GM06990 (cell line): ENCODE results near the gene CTNNA3.

Experiments
- DNase-seq: peaks from one replicate; pipeline ENCODE4 v3.0.0-alpha.2; 2011; ENCODE audit not compliant: insufficient read length; ENCODE audit errors: extremely low read depth
- H3K27me3 ChIP-seq: replicated peaks from 2 replicates; pipeline ENCODE4 v1.6.0; 2011; ENCODE audit warnings: low read length; ENCODE audit not compliant: control insufficient read depth, insufficient read depth
- H3K36me3 ChIP-seq: 2 replicates; pipeline ENCODE4 v1.5.1; 2011; ENCODE audit warnings: low read length; ENCODE audit not compliant: control insufficient read depth, insufficient read depth
- H3K4me3 ChIP-seq: replicated peaks from 2 replicates; pipeline ENCODE4 v1.5.1; 2011; ENCODE audit warnings: low read depth, mild to moderate bottlenecking, control low read depth, low read length
- TF ChIP-seq, protein P1 (sequence below): IDR thresholded peaks from 2 replicates; pipeline ENCODE4 v1.5.1; 2011; ENCODE audit warnings: low read length, control low read depth, mild to moderate bottlenecking, inconsistent platforms; ENCODE audit not compliant: insufficient read depth, poor library complexity, severe bottlenecking

CTNNA3 gene

GRCh38 chr10:66747451-66747850 lies 948.5 kb downstream of the CTNNA3 start:
- Histone ChIP-seq H3K36me3 (no peaks in the 10 kb centered on the region), H3K27me3 (no peaks in the 10 kb centered on the region), H3K4me3 (no peak overlapping the region)
- TF ChIP-seq, protein P1, sequence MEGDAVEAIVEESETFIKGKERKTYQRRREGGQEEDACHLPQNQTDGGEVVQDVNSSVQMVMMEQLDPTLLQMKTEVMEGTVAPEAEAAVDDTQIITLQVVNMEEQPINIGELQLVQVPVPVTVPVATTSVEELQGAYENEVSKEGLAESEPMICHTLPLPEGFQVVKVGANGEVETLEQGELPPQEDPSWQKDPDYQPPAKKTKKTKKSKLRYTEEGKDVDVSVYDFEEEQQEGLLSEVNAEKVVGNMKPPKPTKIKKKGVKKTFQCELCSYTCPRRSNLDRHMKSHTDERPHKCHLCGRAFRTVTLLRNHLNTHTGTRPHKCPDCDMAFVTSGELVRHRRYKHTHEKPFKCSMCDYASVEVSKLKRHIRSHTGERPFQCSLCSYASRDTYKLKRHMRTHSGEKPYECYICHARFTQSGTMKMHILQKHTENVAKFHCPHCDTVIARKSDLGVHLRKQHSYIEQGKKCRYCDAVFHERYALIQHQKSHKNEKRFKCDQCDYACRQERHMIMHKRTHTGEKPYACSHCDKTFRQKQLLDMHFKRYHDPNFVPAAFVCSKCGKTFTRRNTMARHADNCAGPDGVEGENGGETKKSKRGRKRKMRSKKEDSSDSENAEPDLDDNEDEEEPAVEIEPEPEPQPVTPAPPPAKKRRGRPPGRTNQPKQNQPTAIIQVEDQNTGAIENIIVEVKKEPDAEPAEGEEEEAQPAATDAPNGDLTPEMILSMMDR = no peak
- DNase-seq = no peak

GRCh38 chr10:66746711-66747110 lies 949.3 kb downstream of the CTNNA3 start:
- Histone ChIP-seq H3K36me3 (no peaks in the 10 kb centered on the region), H3K27me3 (no peaks in the 10 kb centered on the region), H3K4me3 (no peak overlapping the region)
- no peak for DNase-seq
- TF ChIP-seq, protein P1 = no peak

DNA sequence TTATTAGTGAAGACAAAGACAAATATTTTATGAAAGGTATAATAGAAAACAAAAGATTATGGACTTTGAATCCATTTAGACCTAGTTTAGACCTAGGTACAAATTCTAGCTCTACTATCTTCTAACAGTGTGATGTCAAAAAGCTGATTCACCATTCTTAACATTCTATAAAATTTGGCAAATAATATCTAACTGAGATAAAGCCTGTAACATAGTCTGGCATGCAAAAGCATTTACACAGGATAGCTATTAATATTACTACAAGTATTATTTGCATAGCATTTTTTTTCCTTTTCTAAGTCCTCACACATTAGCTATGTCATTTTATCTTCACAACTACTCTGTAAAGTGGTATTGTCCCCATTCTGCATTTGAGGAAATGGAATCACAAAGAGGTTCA lies 949.7 kb downstream of the CTNNA3 start:
- TF ChIP-seq, protein P1 = no peak
- DNase-seq = no peak
- H3K36me3 ChIP-seq = no peaks in the 10 kb centered on the region
- no peak overlapping the region for H3K4me3 ChIP-seq
- no peaks in the 10 kb centered on the region for H3K27me3 ChIP-seq

GRCh38 chr10:66744915-66745314 lies 951.1 kb downstream of the CTNNA3 start:
- H3K36me3 ChIP-seq = no peaks in the 10 kb centered on the region
- H3K27me3 ChIP-seq = no peaks in the 10 kb centered on the region
- H3K4me3 ChIP-seq = no peak overlapping the region
- TF ChIP-seq, protein P1 = no peak
- DNase-seq = no peak

DNA sequence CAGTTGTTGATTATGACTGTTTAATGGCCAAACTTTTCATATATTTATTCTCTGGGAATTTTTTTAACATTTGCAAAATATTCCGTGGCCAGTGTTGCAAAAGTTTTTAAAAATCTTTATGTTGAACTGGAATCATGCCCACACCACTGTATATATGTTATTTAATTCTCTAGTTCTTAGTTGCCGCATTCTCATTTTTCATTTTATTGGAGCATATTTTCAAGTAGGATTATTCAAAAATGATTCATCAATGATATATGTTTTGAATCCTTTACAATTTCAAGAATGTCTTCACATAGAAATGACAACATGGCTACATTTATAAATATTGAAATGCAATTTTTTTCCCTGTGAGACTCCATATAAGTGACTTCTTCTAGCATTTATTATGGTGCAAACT lies 958.8 kb downstream of the CTNNA3 start:
- no peaks in the 10 kb centered on the region for H3K27me3 ChIP-seq
- no peak for DNase-seq
- no peak overlapping the region for H3K4me3 ChIP-seq
- TF ChIP-seq, protein P1 = no peak
- no peaks in the 10 kb centered on the region for H3K36me3 ChIP-seq
